NT2/D1 (cell line): ENCODE data around the gene DPP6.

Experiments
- SUZ12 ChIP-seq: IDR thresholded peaks from 2 replicates; pipeline ENCODE4 v1.6.1; 2011; ENCODE audit not compliant: insufficient read length, insufficient read depth; ENCODE audit errors: extremely low read depth
- YY1 ChIP-seq: IDR thresholded peaks from 2 replicates; pipeline ENCODE4 v1.6.1; 2011; ENCODE audit not compliant: insufficient read length, insufficient read depth
- ZNF274 ChIP-seq: IDR thresholded peaks from 2 replicates; pipeline ENCODE4 v1.6.1; 2011; ENCODE audit warnings: mild to moderate bottlenecking, low read depth, low read length

- TF ChIP-seq YY1 (no peak), ZNF274 (no peak), SUZ12 (no peak)
These were observed 428.6 kb downstream of the DPP6 start for GRCh38 chr7:154480817-154481216.
